Epidermal melanocyte (primary cell): Measurements from ENCODE around the gene ASB6.
"Not testable (repeated sequence)": the region's sequence is repeated elsewhere in the genome, so short reads cannot be mapped to it uniquely, and the experiment has no call there.

Source experiments
- DNase-seq: peaks from one replicate; pipeline ENCODE4 v3.0.0; 2011; ENCODE audit warnings: low spot score; ENCODE audit not compliant: insufficient read length

Gene ASB6

GRCh38 chr9:129644365-129644764 is 2.4 kb upstream of the ASB6 start:
- no peak for DNase-seq

GRCh38 chr9:129643706-129644105 is 1.8 kb upstream of the ASB6 start:
- DNase-seq: no peak

- no peak for DNase-seq
Observed at GRCh38 chr9:129640871-129641749, 841 bp downstream of the ASB6 start.

- no peak for DNase-seq
Observed at GRCh38 chr9:129640086-129640870, 1.7 kb downstream of the ASB6 start.

GRCh38 chr9:129639756-129640085 is 2.2 kb downstream of the ASB6 start:
- no peak for DNase-seq

- no peak for DNase-seq
Observed at GRCh38 chr9:129639034-129639630, 2.8 kb downstream of the ASB6 start.

- no peak for DNase-seq
Observed at GRCh38 chr9:129637673-129638439, 4.1 kb downstream of the ASB6 start.

- no peak for DNase-seq
Observed at GRCh38 chr9:129637102-129637501, 4.8 kb downstream of the ASB6 start.

- not testable (repeated sequence) for DNase-seq
Observed at GRCh38 chr9:129636343-129636742, 5.6 kb downstream of the ASB6 start.

GRCh38 chr9:129635099-129636065 is 6.6 kb downstream of the ASB6 start:
- DNase-seq: no peak

- no peak for DNase-seq
Observed at GRCh38 chr9:129633848-129634247, 8.1 kb downstream of the ASB6 start.

GRCh38 chr9:129633207-129633606 is 8.7 kb downstream of the ASB6 start:
- no peak for DNase-seq

GRCh38 chr9:129632460-129632859 is 9.5 kb downstream of the ASB6 start:
- no peak for DNase-seq

GRCh38 chr9:129631674-129632129 is 10.2 kb downstream of the ASB6 start:
- no peak for DNase-seq

- DNase-seq: no peak
Observed at GRCh38 chr9:129630967-129631673, 10.8 kb downstream of the ASB6 start.

- DNase-seq: no peak
Observed at GRCh38 chr9:129629251-129629820, 12.6 kb downstream of the ASB6 start.

- DNase-seq: no peak
Observed at GRCh38 chr9:129628709-129629108, 13.2 kb downstream of the ASB6 start.

- no peak for DNase-seq
Observed at GRCh38 chr9:129627556-129628440, 14.2 kb downstream of the ASB6 start.
